Measurements from ENCODE around the gene KRT40. TPM values are rescaled to one million over a fixed set of nuclear protein-coding genes. Genes with fewer than 3 reads are reported as not detected.

KRT40 gene
- polyA plus RNA-seq, 3 donors, result not detected

- no peak overlapping the region for H3K4me3 ChIP-seq (replicated peaks in 1 of 3; ENCODE audit: low read depth in 2 of 3, low read length in 3 of 3)
- no peak for TF ChIP-seq CTCF (IDR thresholded peaks at IDR 0.05)
- Mint-ChIP-seq H3K4me3 (no peak overlapping the region), H3K36me3 (no peaks in the 10 kb centered on the region), H3K27ac (peak overlapping the region in 1 of 7 donors; percentile 45), H3K27me3 (ENCODE audit: low read depth in 3 of 3) (peaks cover 11 to 16% (median 14%) of the 10 kb centered on the region in 3 donors), H3K4me1 (peaks cover 5% of the 10 kb centered on the region), H3K9me3 (peaks cover 0 to 4% (median 0%) of the 10 kb centered on the region in 7 donors)
- intact Hi-C loops (cut with micrococcal nuclease), result no loop called here
- H3K27ac ChIP-seq (ENCODE audit: low read depth in 1 of 2, low read length in 2 of 2), result no peak overlapping the region
- peaks cover 7 to 12% of the 10 kb centered on the region in 2 donors for H3K27me3 ChIP-seq (ENCODE audit: control insufficient read depth in 2 of 2, insufficient read depth in 2 of 2, low read length in 2 of 2)
- no peaks in the 10 kb centered on the region for H4K20me1 ChIP-seq (ENCODE audit: insufficient read depth, low read length)
- H3K4me1 ChIP-seq (ENCODE audit: control insufficient read depth in 1 of 2, insufficient read depth in 2 of 2, low read length in 2 of 2), result peaks cover 5 to 6% of the 10 kb centered on the region in 2 donors
- H2AFZ ChIP-seq (ENCODE audit: insufficient read depth, low read depth, low read length, poor library complexity, severe bottlenecking), result no peak overlapping the region
- no peak overlapping the region for H3K4me2 ChIP-seq (replicated peaks; ENCODE audit: extremely low read depth, low read length, poor library complexity, severe bottlenecking)
- 90% methylated on average over 1 of the region's 3 CpGs for WGBS (ENCODE audit: insufficient coverage)
- H3K79me2 ChIP-seq (ENCODE audit: insufficient read depth, low read length), result no peaks in the 10 kb centered on the region
- H3K36me3 ChIP-seq (replicated peaks in 1 of 2; ENCODE audit: control insufficient read depth in 1 of 2, insufficient read depth in 2 of 2, low read length in 2 of 2), result no peaks in the 10 kb centered on the region
- H3K9me3 ChIP-seq (replicated peaks in 1 of 2; ENCODE audit: control insufficient read depth in 1 of 2, insufficient read depth in 1 of 2, low read length in 2 of 2), result no peaks in the 10 kb centered on the region
- no peak overlapping the region for H3K9ac ChIP-seq (ENCODE audit: insufficient read depth, low read length, poor library complexity, severe bottlenecking)
- no peak for DNase-seq
These were observed 52.8 kb downstream of the KRT40 start for GRCh38 chr17:40931311-40931710.

Small RNA genes within 50 kb of the gene (small RNA-seq; reads per million reads assigned to genes)
- gene KRTAP3-4P (ENCODE audit: insufficient read length, low read depth), result not detected

Other genes with a start within 250 kb of the KRT40 start
- gene KRT25, start 229.0 kb downstream of the KRT40 start, polyA plus RNA-seq, result not detected
- not detected for gene KRT26, start 212.1 kb downstream of the KRT40 start, polyA plus RNA-seq
- not detected for gene KRT27, start 201.8 kb downstream of the KRT40 start, polyA plus RNA-seq
- gene KRT28, start 184.4 kb downstream of the KRT40 start, polyA plus RNA-seq, result not detected
- 10 to 100 TPM in 2 of 3 donors, 1 to 10 TPM in 1; 9.7 to 79.1 (median 58.7) TPM for gene KRT10, start 161.7 kb downstream of the KRT40 start, polyA plus RNA-seq
- not detected for gene KRT12, start 117.1 kb downstream of the KRT40 start, polyA plus RNA-seq
- not detected for gene KRT20, start 99.1 kb downstream of the KRT40 start, polyA plus RNA-seq
- gene KRT23, start 46.7 kb downstream of the KRT40 start, polyA plus RNA-seq, result 1 to 10 TPM; 1.7 to 7.6 (median 3.6) TPM
- not detected for gene KRT39, start 17.4 kb downstream of the KRT40 start, polyA plus RNA-seq
- gene KRTAP3-3, start 9.8 kb upstream of the KRT40 start, polyA plus RNA-seq, result not detected
- not detected for gene KRTAP3-2, start 15.6 kb upstream of the KRT40 start, polyA plus RNA-seq
- not detected for gene KRTAP3-1, start 24.8 kb upstream of the KRT40 start, polyA plus RNA-seq
- not detected for gene KRTAP1-5, start 42.9 kb upstream of the KRT40 start, polyA plus RNA-seq
- gene KRTAP1-4, start 45.9 kb upstream of the KRT40 start, polyA plus RNA-seq, result not detected
- not detected for gene KRTAP1-3, start 50.5 kb upstream of the KRT40 start, polyA plus RNA-seq
- gene KRTAP1-1, start 57.1 kb upstream of the KRT40 start, polyA plus RNA-seq, result not detected
- gene KRTAP2-1, start 63.0 kb upstream of the KRT40 start, polyA plus RNA-seq, result not detected
- gene KRTAP2-2, start 70.9 kb upstream of the KRT40 start, polyA plus RNA-seq, result not detected
- not detected for gene KRTAP2-3, start 75.8 kb upstream of the KRT40 start, polyA plus RNA-seq
- not detected for gene KRTAP2-4, start 81.6 kb upstream of the KRT40 start, polyA plus RNA-seq
- not detected for gene KRTAP4-7, start 99.8 kb upstream of the KRT40 start, polyA plus RNA-seq
- not detected for gene KRTAP4-8, start 113.8 kb upstream of the KRT40 start, polyA plus RNA-seq
- not detected for gene KRTAP4-16, start 117.9 kb upstream of the KRT40 start, polyA plus RNA-seq
- not detected for gene KRTAP4-9, start 121.1 kb upstream of the KRT40 start, polyA plus RNA-seq
- not detected for gene KRTAP4-11, start 134.0 kb upstream of the KRT40 start, polyA plus RNA-seq
- gene KRTAP4-12, start 139.9 kb upstream of the KRT40 start, polyA plus RNA-seq, result not detected
- gene KRTAP4-6, start 156.2 kb upstream of the KRT40 start, polyA plus RNA-seq, result not detected
- gene KRTAP4-5, start 165.5 kb upstream of the KRT40 start, polyA plus RNA-seq, result not detected
- gene KRTAP4-4, start 176.4 kb upstream of the KRT40 start, polyA plus RNA-seq, result not detected
- gene KRTAP4-3, start 183.9 kb upstream of the KRT40 start, polyA plus RNA-seq, result not detected
- gene KRTAP4-2, start 193.9 kb upstream of the KRT40 start, polyA plus RNA-seq, result not detected
- not detected for gene KRTAP4-1, start 200.6 kb upstream of the KRT40 start, polyA plus RNA-seq
- not detected for gene KRTAP9-1, start 205.6 kb upstream of the KRT40 start, polyA plus RNA-seq
- gene KRTAP9-2, start 242.3 kb upstream of the KRT40 start, polyA plus RNA-seq, result not detected
- gene KRTAP9-3, start 248.1 kb upstream of the KRT40 start, polyA plus RNA-seq, result not detected